HepG2 (cell line): ENCODE results near the gene COBL.

Experiments
- CTCF ChIP-seq: sonication (generic); formaldehyde crosslinking; IDR thresholded peaks from 2 replicates; pipeline ENCODE4 v1.5.0; 2020; ENCODE audit warnings: mild to moderate bottlenecking, missing genetic modification reagents, moderate library complexity
- ELF4 ChIP-seq: sonication (generic); formaldehyde crosslinking; IDR thresholded peaks from 2 replicates; pipeline ENCODE4 v1.5.0; 2020; ENCODE audit warnings: missing genetic modification reagents, mild to moderate bottlenecking, moderate library complexity, borderline replicate concordance
- MLX ChIP-seq: IDR thresholded peaks from 2 replicates; pipeline ENCODE4 v1.6.1; 2016
- PAXIP1 ChIP-seq: sonication (generic); formaldehyde crosslinking; conservative IDR thresholded peaks from 2 replicates; pipeline ENCODE4 v1.4.0; 2020; ENCODE audit warnings: mild to moderate bottlenecking, missing genetic modification reagents, moderate library complexity
- SMARCC2 ChIP-seq: fragments of 450-650 bp; IDR thresholded peaks from 2 replicates; pipeline ENCODE4 v1.6.1; 2017; ENCODE audit warnings: antibody characterized with exemption, mild to moderate bottlenecking
- SP1 ChIP-seq, 2 experiments: fragments of 450-650 bp in 1 of 2; sonication (generic) in 1 of 2; formaldehyde crosslinking in 1 of 2; IDR thresholded peaks; 2 replicates each; pipeline versions ENCODE4 v1.4.0 to v1.6.1; 2016 to 2020; ENCODE audit warnings: missing genetic modification reagents in 1 of 2
- ZBTB4 ChIP-seq: sonication (generic); formaldehyde crosslinking; IDR thresholded peaks from 2 replicates; pipeline ENCODE4 v1.4.0; 2020; ENCODE audit warnings: missing genetic modification reagents, mild to moderate bottlenecking, borderline replicate concordance

- TF ChIP-seq SMARCC2 (no peak), MLX (CRISPR knock-in tag) (no peak), CTCF (no peak), ELF4 (no peak), SP1 (IDR thresholded peaks at IDR 0.05) (no peak), SP1 (CRISPR knock-in tag; IDR thresholded peaks at IDR 0.05) (no peak), ZBTB4 (CRISPR knock-in tag) (no peak), PAXIP1 (no peak)
Measured at GRCh38 chr7:51269321-51269720, 47.3 kb downstream of the COBL start.
